HG03565 (cell line): ENCODE data around the gene PHLPP1.

ENCODE experiments used
- ATAC-seq: cut with Tn5 transposase; IDR thresholded peaks from one replicate; pipeline ENCODE4 v1.9.1; 2021; ENCODE audit warnings: mild to moderate bottlenecking, moderate library complexity; ENCODE audit not compliant: unreplicated experiment

PHLPP1 gene

GRCh38 chr18:62842898-62843297 lies 127.6 kb downstream of the PHLPP1 start:
- ATAC-seq, result no peak

DNA sequence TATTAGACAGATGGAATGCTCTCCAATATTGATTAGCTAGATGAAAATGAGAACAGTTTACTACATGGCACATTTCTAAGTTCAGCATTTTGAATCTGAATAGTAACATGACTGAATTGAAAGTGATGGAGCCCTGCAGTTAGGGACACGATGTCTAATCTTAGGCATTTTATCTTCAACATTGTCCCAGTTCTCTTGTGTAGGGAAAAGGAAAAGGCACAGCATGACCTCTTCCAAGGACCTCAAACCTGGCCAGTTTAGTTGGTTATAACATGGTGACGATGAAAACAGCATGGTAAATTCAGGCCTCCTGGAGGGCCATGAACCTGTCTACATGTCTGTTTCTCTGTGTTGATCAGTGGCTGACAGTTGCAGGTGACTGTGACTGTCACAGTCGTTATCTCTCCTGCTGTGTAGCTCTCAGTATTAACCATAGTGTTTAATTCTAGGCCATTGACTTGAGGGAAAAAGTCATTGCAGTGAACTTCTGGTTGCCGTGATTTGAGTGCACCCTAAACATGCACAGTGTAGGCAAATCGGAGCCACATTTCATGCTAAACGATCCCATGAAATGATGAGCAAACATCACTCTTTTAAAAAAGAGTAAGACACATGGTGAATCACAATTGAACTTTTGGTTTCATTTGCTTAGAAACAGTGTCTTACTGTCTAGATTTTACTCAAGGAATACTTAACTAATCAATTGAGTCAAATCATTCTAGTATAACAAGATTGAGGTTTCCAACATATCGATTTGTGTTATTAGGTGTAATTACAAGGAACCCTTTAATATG lies 129.7 kb downstream of the PHLPP1 start:
- ATAC-seq, result peak; percentile 51

DNA sequence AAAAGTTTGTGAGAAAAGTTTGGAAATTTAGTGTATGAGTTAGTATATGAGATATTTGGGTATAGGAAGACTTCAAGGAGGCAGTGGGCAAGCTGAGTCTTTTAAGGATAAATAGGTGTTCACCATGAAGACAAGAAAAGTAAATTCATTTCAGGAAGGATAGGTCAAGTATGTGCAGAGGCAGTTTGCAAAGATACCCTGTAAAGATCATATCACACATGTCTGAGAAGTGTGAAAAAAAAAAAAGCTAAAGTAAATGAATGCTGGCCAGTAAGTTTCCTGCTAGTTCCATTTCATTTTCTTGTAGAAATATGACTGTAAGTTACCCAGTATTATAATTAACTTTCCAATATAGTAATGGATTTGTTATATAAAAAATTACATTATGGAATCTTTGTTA lies 131.0 kb downstream of the PHLPP1 start:
- no peak for ATAC-seq

- ATAC-seq, result no peak
These were observed 131.7 kb downstream of the PHLPP1 start for GRCh38 chr18:62847081-62847480.

GRCh38 chr18:62848946-62849345 lies 133.6 kb downstream of the PHLPP1 start:
- ATAC-seq, result no peak

- ATAC-seq, result no peak
These were observed 135.4 kb downstream of the PHLPP1 start for GRCh38 chr18:62850619-62851306.

- ATAC-seq, result no peak
These were observed 137.5 kb downstream of the PHLPP1 start for GRCh38 chr18:62852851-62853250.

GRCh38 chr18:62856294-62856693 lies 141.0 kb downstream of the PHLPP1 start:
- no peak for ATAC-seq

DNA sequence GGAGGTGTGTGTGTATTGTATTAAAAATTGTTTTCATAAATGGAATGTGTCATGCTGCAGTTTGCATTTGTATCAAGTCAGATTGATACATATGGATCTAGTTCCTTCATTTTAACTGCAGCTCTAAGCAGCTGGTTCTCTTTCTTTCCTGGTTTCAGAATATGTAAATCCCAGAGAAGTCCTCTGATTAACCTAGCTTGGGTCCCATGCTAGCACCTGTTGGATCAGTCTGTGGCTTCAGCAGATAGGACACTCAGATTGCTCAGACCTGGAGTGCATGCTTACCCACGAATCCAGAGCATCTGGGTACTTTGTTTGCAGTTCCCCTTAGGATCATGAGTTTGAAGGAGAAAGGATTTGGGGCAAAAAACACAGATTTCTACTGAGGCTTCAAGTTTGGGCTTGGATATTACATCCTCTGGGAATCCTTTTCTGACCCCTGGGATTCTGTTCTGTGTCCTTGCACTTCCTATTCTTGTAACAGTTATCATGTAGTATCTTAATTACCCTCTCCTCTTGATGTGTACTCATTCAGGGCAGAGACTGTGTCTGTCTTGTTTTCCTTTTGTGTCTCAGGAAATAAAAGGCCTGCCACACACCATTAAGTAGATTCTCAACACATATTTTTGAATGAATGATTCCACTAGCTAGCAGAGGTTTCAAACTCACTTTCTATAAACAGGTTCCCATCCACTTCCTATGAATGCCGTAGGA lies 142.1 kb downstream of the PHLPP1 start:
- no peak for ATAC-seq

DNA sequence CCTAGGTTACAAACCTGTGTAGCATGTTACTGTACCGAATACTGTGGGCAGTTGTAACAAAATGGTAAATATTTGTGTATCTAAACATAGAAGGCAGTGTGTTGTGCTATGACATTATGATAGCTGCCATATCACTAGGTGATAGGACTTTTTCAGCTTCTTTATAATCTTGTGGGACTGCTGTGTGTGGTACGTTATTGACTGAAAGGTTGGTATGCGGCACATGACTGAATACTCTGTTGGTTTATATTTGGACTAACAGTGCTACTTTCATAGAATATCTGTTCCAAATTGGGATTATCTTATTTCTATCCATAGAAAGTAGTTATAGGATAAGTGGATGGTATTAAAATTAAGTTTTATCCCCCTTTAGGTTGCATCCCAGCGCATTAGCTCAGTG lies 144.7 kb downstream of the PHLPP1 start:
- ATAC-seq, result no peak

DNA sequence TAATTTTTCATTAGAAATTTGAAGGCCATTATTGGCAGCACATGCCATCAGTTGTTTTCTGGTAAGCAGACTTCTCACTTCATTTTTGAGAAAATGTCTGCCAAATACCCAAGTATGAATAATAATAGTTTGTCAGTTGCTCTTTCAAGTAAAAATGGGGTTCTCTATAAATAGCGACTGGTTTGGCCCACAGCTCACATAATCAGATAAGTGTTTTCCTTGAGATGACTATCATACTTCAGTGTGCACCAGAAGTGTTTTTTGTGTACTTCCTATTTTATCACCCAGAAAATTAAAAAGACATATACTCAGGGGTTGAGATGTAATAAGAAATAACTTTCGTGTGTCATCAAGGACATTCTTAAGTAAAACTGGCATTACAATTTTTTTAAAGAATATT lies 147.1 kb downstream of the PHLPP1 start:
- ATAC-seq, result no peak

DNA sequence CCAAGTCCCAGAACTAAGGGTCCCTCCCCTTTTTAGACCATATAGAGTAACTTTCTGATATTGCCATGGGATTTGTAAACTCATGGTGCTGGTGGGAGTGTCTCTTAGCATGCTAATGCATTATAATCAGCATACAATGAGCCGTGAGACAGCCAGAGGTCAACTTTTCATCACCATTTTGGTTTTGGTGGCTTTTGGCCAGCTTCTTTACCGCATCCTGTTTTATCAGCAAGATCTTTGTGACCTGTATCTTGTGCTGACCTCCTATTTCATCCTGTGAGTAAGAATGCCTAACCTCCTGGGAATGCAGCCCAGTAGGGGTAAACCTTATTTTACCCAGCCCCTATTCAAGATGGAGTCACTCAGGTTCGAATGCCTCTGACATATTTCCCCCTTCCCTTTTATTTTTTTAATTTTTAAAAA lies 148.2 kb downstream of the PHLPP1 start:
- no peak for ATAC-seq

- no peak for ATAC-seq
These were observed 150.2 kb downstream of the PHLPP1 start for GRCh38 chr18:62865498-62865897.

GRCh38 chr18:62867534-62867933 lies 152.2 kb downstream of the PHLPP1 start:
- no peak for ATAC-seq

DNA sequence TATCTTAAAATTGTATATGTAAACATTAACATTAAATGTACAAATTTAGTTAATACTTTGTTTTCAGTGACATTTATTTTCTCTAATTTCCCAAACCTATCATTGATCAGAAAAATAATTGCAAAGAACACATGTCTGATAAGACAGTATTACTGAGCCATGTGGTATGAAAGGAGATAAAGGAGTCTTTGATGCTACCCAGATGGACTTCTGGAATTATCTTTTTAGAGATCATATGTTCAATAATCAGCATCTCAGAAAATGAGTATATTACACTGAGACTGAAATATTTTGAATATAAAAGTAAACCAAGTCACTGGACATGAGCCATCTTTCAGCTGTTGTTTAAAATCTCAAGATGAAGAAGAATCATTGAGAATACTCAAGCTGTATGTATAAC lies 153.3 kb downstream of the PHLPP1 start:
- no peak for ATAC-seq

DNA sequence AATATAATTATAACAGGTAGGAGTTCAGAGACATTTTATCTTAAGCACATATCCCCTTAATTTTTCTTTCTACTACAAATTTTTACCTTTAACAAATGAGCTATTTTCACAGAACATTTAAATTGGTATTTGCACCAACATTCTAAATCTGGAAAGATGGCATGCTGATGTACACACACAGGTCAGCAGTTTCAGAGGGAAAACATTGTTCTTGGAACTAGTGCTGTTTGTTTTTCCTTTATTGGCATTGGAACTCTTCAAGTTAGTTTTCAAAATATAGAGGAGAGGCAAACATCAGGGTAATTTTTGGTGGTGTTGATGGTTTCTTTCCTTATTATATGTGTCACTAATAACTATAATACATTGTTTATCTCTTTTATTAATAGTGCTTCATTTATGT lies 155.3 kb downstream of the PHLPP1 start:
- no peak for ATAC-seq

- ATAC-seq, result no peak
These were observed 160.0 kb downstream of the PHLPP1 start for GRCh38 chr18:62875323-62875722.

- no peak for ATAC-seq
These were observed 160.8 kb downstream of the PHLPP1 start for GRCh38 chr18:62876111-62876510.

GRCh38 chr18:62876828-62877227 lies 161.5 kb downstream of the PHLPP1 start:
- no peak for ATAC-seq

GRCh38 chr18:62877411-62878221 lies 162.3 kb downstream of the PHLPP1 start:
- no peak for ATAC-seq

DNA sequence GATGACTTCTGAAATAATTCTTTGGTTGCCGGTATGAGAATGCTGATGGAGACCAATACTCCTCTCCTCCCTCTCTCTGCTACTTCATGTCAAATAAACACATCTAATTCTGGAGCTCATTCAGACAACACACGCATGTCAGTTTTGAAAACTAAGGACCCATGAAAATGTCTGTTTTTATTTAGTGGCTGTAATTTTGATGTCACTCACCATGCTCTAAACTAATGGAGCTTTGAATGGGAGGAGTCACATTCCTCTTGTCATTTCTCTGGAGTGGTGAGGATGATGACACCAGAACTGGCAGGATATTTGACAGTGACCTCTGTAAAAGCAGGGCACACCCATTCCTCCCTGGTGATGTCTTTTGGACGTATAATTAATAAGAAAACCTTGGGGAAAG lies 163.0 kb downstream of the PHLPP1 start:
- ATAC-seq, result no peak
